ENCODE results near the gene PLCB4.

PLCB4 gene

GRCh38 chr20:9400171-9401025 is 331.5 kb downstream of the PLCB4 start:
- no peak for TF ChIP-seq CTCF (IDR thresholded peaks at IDR 0.05; ENCODE audit: low read depth, low read length)
- DNase-seq (ENCODE audit: extremely low read depth, low read depth) = no peak

- TF ChIP-seq CTCF (IDR thresholded peaks at IDR 0.05; ENCODE audit: low read depth, low read length) = no peak
- no peak for DNase-seq (ENCODE audit: extremely low read depth, low read depth)
Observed at GRCh38 chr20:9401371-9401770, 332.5 kb downstream of the PLCB4 start.

GRCh38 chr20:9402141-9402540 is 333.3 kb downstream of the PLCB4 start:
- no peak for DNase-seq (ENCODE audit: extremely low read depth, low read depth)
- no peak for TF ChIP-seq CTCF (IDR thresholded peaks at IDR 0.05; ENCODE audit: low read depth, low read length)

- no peak for TF ChIP-seq CTCF (IDR thresholded peaks at IDR 0.05; ENCODE audit: low read depth, low read length)
- DNase-seq (ENCODE audit: extremely low read depth, low read depth) = no peak
Observed at GRCh38 chr20:9402546-9402945, 333.7 kb downstream of the PLCB4 start.

- no peak for TF ChIP-seq CTCF (IDR thresholded peaks at IDR 0.05; ENCODE audit: low read depth, low read length)
- DNase-seq (ENCODE audit: extremely low read depth, low read depth) = no peak
Observed at GRCh38 chr20:9403448-9403847, 334.6 kb downstream of the PLCB4 start.

- TF ChIP-seq CTCF (IDR thresholded peaks at IDR 0.05; ENCODE audit: low read depth, low read length) = peak; percentile 72
- no peak for DNase-seq (ENCODE audit: extremely low read depth, low read depth)
Observed at GRCh38 chr20:9407805-9408421, 339.0 kb downstream of the PLCB4 start.
